ENCODE results near the gene MRTFA. TPM values are rescaled to one million over a fixed set of nuclear protein-coding genes. Genes with fewer than 3 reads are reported as not detected.

Gene MRTFA
- total and polyA plus RNA-seq, 2 of the 13 experiments (the other 11 are each of a cell fraction or from before 2014, with no cell fraction given): 2.4 to 8.2 TPM

- TF ChIP-seq ZNF430 (CRISPR knock-in tag; IDR thresholded peaks at IDR 0.05): no peak
- TF ChIP-seq ATF7 (IDR thresholded peaks at IDR 0.05): no peak
- TF ChIP-seq ATF7 (CRISPR knock-in tag; IDR thresholded peaks at IDR 0.05): no peak
- no peak for TF ChIP-seq NPAS2 (CRISPR knock-in tag; IDR thresholded peaks at IDR 0.05; ENCODE audit: borderline replicate concordance)
- no peak for TF ChIP-seq AFF4 (CRISPR knock-in tag; IDR thresholded peaks at IDR 0.05)
- TF ChIP-seq TBL1XR1 (IDR thresholded peaks at IDR 0.05; ENCODE audit: borderline replicate concordance, low read length, partially characterized antibody): no peak
- no peak for TF ChIP-seq ZBTB20 (CRISPR knock-in tag; IDR thresholded peaks at IDR 0.05; ENCODE audit: borderline replicate concordance, low read depth)
- no peak for TF ChIP-seq POLR2AphosphoS5 (IDR thresholded peaks at IDR 0.05; ENCODE audit: low read depth, low read length)
Measured at GRCh38 chr22:40430991-40431390, 205.5 kb downstream of the MRTFA start (continued).

GRCh38 chr22:40429481-40429880 lies 207.0 kb downstream of the MRTFA start:
- in situ Hi-C loops (cut with HindIII; ENCODE audit: extremely low pct_ligation_motif_present, low pct_unique_long_range_greater_than_20kb): no loop called here
- Histone ChIP-seq H3K36me3 (replicated peaks in 1 of 2; ENCODE audit: control insufficient read depth in 1 of 2, insufficient read depth in 2 of 2, low read length in 2 of 2) (peaks cover 37 to 74% of the 10 kb centered on the region in 2 experiments; a peak in 4 of 5 replicates), H3K27me3 (ENCODE audit: control insufficient read depth in 1 of 2, insufficient read depth in 2 of 2, low read length in 2 of 2) (no peaks in the 10 kb centered on the region), H3K9me3 (ENCODE audit: low read length) (no peaks in the 10 kb centered on the region), H3K9ac (ENCODE audit: insufficient read depth, low read depth, low read length) (no peak overlapping the region), H3K4me2 (ENCODE audit: low read depth, low read length) (no peak overlapping the region), H3K4me1 (ENCODE audit: insufficient read depth, low read length) (peaks cover 5% of the 10 kb centered on the region; the same call in 1 of the 2 replicates), H3K79me2 (ENCODE audit: insufficient read depth, low read length) (no peaks in the 10 kb centered on the region), H3K4me3 (replicated peaks in 1 of 3; ENCODE audit: insufficient read depth in 1 of 3, low read depth in 2 of 3, low read length in 3 of 3) (no peak overlapping the region), H2AFZ (ENCODE audit: low read length) (no peak overlapping the region), H4K20me1 (ENCODE audit: insufficient read depth, low read length) (no peaks in the 10 kb centered on the region), H3K27ac (ENCODE audit: extremely low read length, insufficient read depth, low read length) (no peak overlapping the region)
- intact Hi-C loops (cut with micrococcal nuclease; ENCODE audit: unreplicated experiment): no loop called here
- WGBS (ENCODE audit: low lambda C conversion rate): 100% methylated on average over 4 of the region's 4 CpGs
- BruUV-seq (replicated peaks): no TSS peak
- ATAC-seq (no peak), DNase-seq (ENCODE audit: low spot score) (no peak), FAIRE-seq (no peak)
- CTCF ChIA-PET (ENCODE audit: low intra/inter-chr PET ratio, low total read pairs): no interaction called here
- POLR2A ChIA-PET: no interaction called here
- no peak for TF ChIP-seq PRDM4 (CRISPR knock-in tag; IDR thresholded peaks at IDR 0.05; ENCODE audit: borderline replicate concordance)
- TF ChIP-seq ZNF619 (CRISPR knock-in tag; IDR thresholded peaks at IDR 0.05): no peak
- TF ChIP-seq SKIL (CRISPR knock-in tag; IDR thresholded peaks at IDR 0.05; ENCODE audit: borderline replicate concordance): no peak
- TF ChIP-seq MBNL3 (CRISPR knock-in tag; conservative IDR thresholded peaks at IDR 0.05): no peak
- TF ChIP-seq ZNF639 (CRISPR knock-in tag; conservative IDR thresholded peaks at IDR 0.05): no peak
- TF ChIP-seq MZF1 (CRISPR knock-in tag; IDR thresholded peaks at IDR 0.05; ENCODE audit: borderline replicate concordance): no peak

Measured in HepG2 (cell line).